ENCODE data around the gene IRX3. TPM values are rescaled to one million over a fixed set of nuclear protein-coding genes. Genes with fewer than 3 reads are reported as not detected.

IRX3 gene
- total and polyA plus RNA-seq, 2 of the 8 experiments (the other 6 are each of a cell fraction or from before 2014, with no cell fraction given), result 0.50 to 1.6 TPM

GRCh38 chr16:54316095-54316889 lies 29.7 kb upstream of the IRX3 start:
- no peak overlapping the region for H4K8ac ChIP-seq (ENCODE audit: extremely low read depth, insufficient read depth, low read length)
- H3K9me3 ChIP-seq (ENCODE audit: insufficient read depth in 2 of 2, low read depth in 1 of 2, low read length in 1 of 2), result peaks cover 0 to 6% of the 10 kb centered on the region in 2 experiments; a peak in 2 of 4 replicates
- H3K56ac ChIP-seq (replicated peaks; ENCODE audit: insufficient read length, low read depth, low read length), result no peak overlapping the region
- ChIA-PET CTCF (ENCODE audit: partially characterized antibody) (no interaction called here), POLR2A (ENCODE audit: partially characterized antibody) (no interaction called here)
- DNase-seq (ENCODE audit: low read depth in 1 of 2, low spot score in 2 of 2) (no peak), FAIRE-seq (no peak)
- H3K4me2 ChIP-seq (ENCODE audit: insufficient read depth in 1 of 2, low read depth in 2 of 2, low read length in 2 of 2), result no peak overlapping the region
- no peak overlapping the region for H2BK15ac ChIP-seq (ENCODE audit: low read length)
- H2AFZ ChIP-seq (ENCODE audit: low read length), result no peak overlapping the region
- no peak overlapping the region for H3K4ac ChIP-seq (replicated peaks; ENCODE audit: insufficient read length, low read depth, low read length)
- no peaks in the 10 kb centered on the region for H3K36me3 ChIP-seq (ENCODE audit: control insufficient read depth in 2 of 4, insufficient read depth in 4 of 4, low read length in 3 of 4)
- H4K20me1 ChIP-seq (replicated peaks in 1 of 2; ENCODE audit: control insufficient read depth in 1 of 2, insufficient read depth in 2 of 2, low read length in 2 of 2), result no peaks in the 10 kb centered on the region
- TF ChIP-seq SIX5 (IDR thresholded peaks at IDR 0.05; ENCODE audit: low read depth, low read length), result peak; percentile 37; the same call in 1 of the 2 replicates
- no peak for TF ChIP-seq SIN3A (conservative IDR thresholded peaks at IDR 0.05 in 1 of 2, IDR thresholded peaks at IDR 0.05 in 1 of 2; ENCODE audit: low read depth in 1 of 2, low read length in 2 of 2)
- H3K27ac ChIP-seq (ENCODE audit: low read depth, low read length), result no peak overlapping the region
- H3K4me1 ChIP-seq (replicated peaks in 1 of 4; ENCODE audit: control insufficient read depth in 3 of 4, insufficient read depth in 4 of 4, low read length in 3 of 4), result peaks cover 0 to 11% (median 6%) of the 10 kb centered on the region in 4 experiments; a peak in 4 of 7 replicates
- H3K79me2 ChIP-seq (ENCODE audit: control insufficient read depth in 1 of 2, insufficient read depth in 2 of 2, low read length in 2 of 2), result no peaks in the 10 kb centered on the region
- no peak overlapping the region for H2BK5ac ChIP-seq (ENCODE audit: low read depth, low read length)
- no peak overlapping the region for H2AK5ac ChIP-seq (ENCODE audit: low read depth, low read length)
- no peak overlapping the region for H4K91ac ChIP-seq (replicated peaks; ENCODE audit: insufficient read length, low read length)
- WGBS, 2 experiments (ENCODE audit: extremely low coverage in 1 of 2, insufficient coverage in 1 of 2, insufficient read length in 1 of 2, insufficient replicate concordance in 2 of 2, low coverage in 1 of 2, low lambda C conversion rate in 2 of 2, missing lambda C conversion rate in 1 of 2), result 83% methylated on average over 8 of the region's 8 CpGs; no CpG with 5 or more reads in 1 of the 2 experiments
- H3K23me2 ChIP-seq (ENCODE audit: low read depth, low read length), result no peaks in the 10 kb centered on the region
- no peak overlapping the region for H3K14ac ChIP-seq (ENCODE audit: insufficient read length)
- H3K23ac ChIP-seq (ENCODE audit: insufficient read length), result no peak overlapping the region
- no peak overlapping the region for H2BK12ac ChIP-seq (ENCODE audit: low read depth, low read length)
- H3K18ac ChIP-seq (ENCODE audit: extremely low read depth, low read length), result no peak overlapping the region
- no peak overlapping the region for H2BK20ac ChIP-seq (ENCODE audit: low read length)
- no peaks in the 10 kb centered on the region for H3K79me1 ChIP-seq (ENCODE audit: low read depth, low read length)
- no peak overlapping the region for H4K5ac ChIP-seq (ENCODE audit: insufficient read length, low read depth, low read length)
- H2BK120ac ChIP-seq (replicated peaks; ENCODE audit: low read depth, low read length), result no peak overlapping the region
- H3K9ac ChIP-seq (replicated peaks in 1 of 4; ENCODE audit: extremely low read depth in 1 of 4, low read depth in 3 of 4, low read length in 3 of 4), result no peak overlapping the region
- no peak overlapping the region for H3K4me3 ChIP-seq (ENCODE audit: extremely low read depth in 1 of 4, insufficient read depth in 2 of 4, low read depth in 3 of 4, low read length in 4 of 4)
- no peaks in the 10 kb centered on the region for H3K27me3 ChIP-seq (replicated peaks in 1 of 4; ENCODE audit: control insufficient read depth in 3 of 4, extremely low read depth in 1 of 4, insufficient read depth in 3 of 4, low read length in 3 of 4)

Measured in H1 (cell line).